Measurements from ENCODE around the gene LY6G5B. TPM values are rescaled to one million over a fixed set of nuclear protein-coding genes. Genes with fewer than 3 reads are reported as not detected.

The LY6G5B gene
- total RNA-seq, 4 donors from 2014 or later = 4.2 to 21.3 (median 7.1) TPM

- no peak for DNase-seq (ENCODE audit: low spot score in 2 of 2)
- intact Hi-C loops (cut with DNase I; ENCODE audit: low total_unique reads) = no loop called here
These were observed 49.2 kb downstream of the LY6G5B start for GRCh38 chr6:31719001-31719400.

GRCh38 chr6:31720196-31720770 lies 50.5 kb downstream of the LY6G5B start:
- no peak for DNase-seq (ENCODE audit: low spot score in 2 of 2)
- no peak overlapping the region for H3K4me3 ChIP-seq (ENCODE audit: low read depth, poor library complexity, severe bottlenecking)
- no peak for TF ChIP-seq POLR2A (IDR thresholded peaks at IDR 0.05)
- TF ChIP-seq CTCF (IDR thresholded peaks at IDR 0.05) = no peak
- intact Hi-C loops (cut with DNase I; ENCODE audit: low total_unique reads) = no loop called here
- WGBS, 2 donors = 50 to 59% methylated on average over 5 of the region's 5 CpGs

More at GRCh38 chr6:31719001-31719400, 49.2 kb downstream of the LY6G5B start:
- 73 to 78% methylated on average over 6 of the region's 6 CpGs for WGBS, 2 donors
- TF ChIP-seq POLR2A (IDR thresholded peaks at IDR 0.05) (no peak), CTCF (IDR thresholded peaks at IDR 0.05) (no peak)
- H3K4me3 ChIP-seq (ENCODE audit: low read depth, poor library complexity, severe bottlenecking) = no peak overlapping the region

DNA sequence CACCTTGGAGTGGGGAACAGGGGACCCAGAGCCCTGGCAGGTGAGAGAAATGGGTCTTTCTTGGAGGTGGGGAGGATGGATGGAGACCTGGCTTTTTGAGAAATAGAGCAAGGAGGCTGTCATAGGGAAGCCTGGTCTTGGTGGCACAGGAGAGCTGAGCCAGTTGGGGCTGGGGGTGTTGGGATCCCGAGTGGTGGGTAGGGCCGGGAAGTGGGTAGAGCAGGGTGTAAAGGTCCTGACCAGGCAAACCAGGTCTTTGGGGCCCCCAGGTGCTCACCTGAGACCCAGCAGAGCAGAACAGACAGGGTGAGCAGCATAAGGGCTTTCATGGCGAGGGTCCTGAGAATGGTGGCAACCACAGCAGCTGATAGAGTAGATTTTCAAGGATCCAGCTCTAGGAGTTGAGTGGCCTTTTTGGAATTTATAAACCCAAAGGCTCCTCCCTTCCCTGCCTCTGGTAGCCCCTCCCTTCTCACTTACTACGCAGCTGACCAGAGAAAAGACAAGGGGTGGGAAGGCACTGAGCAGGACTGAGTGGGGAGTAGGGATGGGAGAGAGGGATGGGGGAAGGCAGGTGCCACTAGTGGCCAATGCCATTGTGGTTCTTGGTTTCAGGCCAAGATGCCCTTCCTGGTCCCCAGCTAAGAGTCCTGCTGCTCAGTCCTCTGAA lies 51.7 kb downstream of the LY6G5B start, which contains the start of gene LY6G6C:
LY6G6C (minus strand) TSS at position 396 of the 670 bp plus-strand sequence; CDS start at position 329, 67 bp downstream.
- WGBS, 2 donors = 80 to 91% methylated on average over 4 of the region's 4 CpGs
- DNase-seq (ENCODE audit: low spot score in 2 of 2) = no peak
- TF ChIP-seq POLR2A (IDR thresholded peaks at IDR 0.05) = no peak
- TF ChIP-seq CTCF (IDR thresholded peaks at IDR 0.05) = no peak
- H3K4me3 ChIP-seq (ENCODE audit: low read depth, poor library complexity, severe bottlenecking) = no peak within 1 kb of the TSS
- intact Hi-C loops (cut with DNase I; ENCODE audit: low total_unique reads) = no loop called here

- TF ChIP-seq POLR2A (IDR thresholded peaks at IDR 0.05) (no peak), CTCF (IDR thresholded peaks at IDR 0.05) (no peak)
- H3K4me3 ChIP-seq (ENCODE audit: low read depth, poor library complexity, severe bottlenecking) = no peak overlapping the region
- no peak for DNase-seq (ENCODE audit: low spot score in 2 of 2)
- intact Hi-C loops (cut with DNase I; ENCODE audit: low total_unique reads) = no loop called here
- 78% methylated on average over 3 of the region's 3 CpGs for WGBS, 2 donors
These were observed 52.4 kb downstream of the LY6G5B start for GRCh38 chr6:31722173-31722572.

Small RNA genes lying within 50 kb of the gene (microRNA-seq; reads per million reads assigned to microRNA genes)
- 0 reads per million in 2 donors for gene MIR4646 (ENCODE audit: borderline number of aligned reads in 1 of 2, borderline replicate concordance in 2 of 2)
- gene MIR6832 (ENCODE audit: borderline number of aligned reads in 1 of 2, borderline replicate concordance in 2 of 2) = 0 reads per million in 2 donors

Other genes with a start within 250 kb of the LY6G5B start
- gene MICB, start 171.8 kb upstream of the LY6G5B start, total RNA-seq = 1 to 10 TPM in 2 of 4 donors, under 1 TPM in 2; 0.61 to 2.6 (median 1.2) TPM
- gene MCCD1, start 141.0 kb upstream of the LY6G5B start, total RNA-seq = not detected
- 100 to 1,000 TPM; 176 to 355 (median 238) TPM for gene DDX39B, start 128.0 kb upstream of the LY6G5B start, total RNA-seq
- 1 to 10 TPM in 1 of 4 donors, under 1 TPM in 1, not detected in 2; 0.46 to 1.3 TPM for gene ATP6V1G2, start 123.4 kb upstream of the LY6G5B start, total RNA-seq
- 10 to 100 TPM; 25.2 to 44.4 (median 28.5) TPM for gene NFKBIL1, start 122.4 kb upstream of the LY6G5B start, total RNA-seq
- gene LTA, start 97.7 kb upstream of the LY6G5B start, total RNA-seq = not detected
- 1 to 10 TPM in 1 of 4 donors, under 1 TPM in 3; 0.38 to 1.4 (median 0.59) TPM for gene TNF, start 94.4 kb upstream of the LY6G5B start, total RNA-seq
- gene LTB, start 87.6 kb upstream of the LY6G5B start, total RNA-seq = 1 to 10 TPM in 1 of 4 donors, not detected in 3; 1.1 TPM
- gene LST1, start 83.7 kb upstream of the LY6G5B start, total RNA-seq = 1 to 10 TPM; 1.6 to 7.0 (median 4.4) TPM
- gene NCR3, start 77.0 kb upstream of the LY6G5B start, total RNA-seq = not detected
- gene AIF1, start 54.7 kb upstream of the LY6G5B start, total RNA-seq = 10 to 100 TPM in 1 of 4 donors, 1 to 10 TPM in 3; 4.8 to 13.7 (median 7.2) TPM
- gene PRRC2A, start 49.3 kb upstream of the LY6G5B start, total RNA-seq = 100 to 1,000 TPM in 1 of 4 donors, 10 to 100 TPM in 3; 57.4 to 131 (median 73.7) TPM
- gene BAG6, start 17.3 kb upstream of the LY6G5B start, total RNA-seq = 100 to 1,000 TPM; 255 to 338 (median 287) TPM
- gene APOM, start 14.1 kb upstream of the LY6G5B start, total RNA-seq = 1 to 10 TPM; 1.7 to 7.2 (median 2.5) TPM
- gene C6orf47, start 9.2 kb upstream of the LY6G5B start, total RNA-seq = 10 to 100 TPM; 35.8 to 39.9 (median 37.2) TPM
- gene GPANK1, start 5.0 kb upstream of the LY6G5B start, total RNA-seq = 10 to 100 TPM; 22.3 to 32.5 (median 24.3) TPM
- gene CSNK2B, start 3.9 kb upstream of the LY6G5B start, total RNA-seq = 100 to 1,000 TPM; 328 to 447 (median 416) TPM
- gene LY6G5C, start 11.1 kb downstream of the LY6G5B start, total RNA-seq = 1 to 10 TPM in 1 of 4 donors, not detected in 3; 1.6 TPM
- gene ABHD16A, start 33.3 kb downstream of the LY6G5B start, total RNA-seq = 10 to 100 TPM; 49.9 to 61.8 (median 52.0) TPM
- not detected for gene LY6G6F, start 36.9 kb downstream of the LY6G5B start, total RNA-seq
- gene LY6G6D, start 45.4 kb downstream of the LY6G5B start, total RNA-seq = 1 to 10 TPM in 1 of 4 donors, not detected in 3; 9.5 TPM
- gene LY6G6C, start 51.8 kb downstream of the LY6G5B start, total RNA-seq = 100 to 1,000 TPM; 189 to 513 (median 237) TPM
- 10 to 100 TPM in 1 of 4 donors, 1 to 10 TPM in 3; 6.0 to 10.5 (median 7.9) TPM for gene MPIG6B, start 53.4 kb downstream of the LY6G5B start, total RNA-seq
- 100 to 1,000 TPM in 3 of 4 donors, 10 to 100 TPM in 1; 65.7 to 124 (median 106) TPM for gene DDAH2, start 59.3 kb downstream of the LY6G5B start, total RNA-seq
- gene CLIC1, start 66.6 kb downstream of the LY6G5B start, total RNA-seq = 100 to 1,000 TPM; 293 to 430 (median 393) TPM
- gene MSH5, start 70.0 kb downstream of the LY6G5B start, total RNA-seq = 10 to 100 TPM in 3 of 4 donors, 1 to 10 TPM in 1; 7.8 to 13.8 (median 11.4) TPM
- 10 to 100 TPM; 25.3 to 80.6 (median 55.3) TPM for gene SAPCD1, start 92.7 kb downstream of the LY6G5B start, total RNA-seq
- 1 to 10 TPM in 3 of 4 donors, under 1 TPM in 1; 0.49 to 4.8 (median 1.4) TPM for gene VWA7, start 107.4 kb downstream of the LY6G5B start, total RNA-seq
- gene VARS1, start 125.8 kb downstream of the LY6G5B start, total RNA-seq = 10 to 100 TPM; 39.2 to 53.9 (median 46.9) TPM
- 10 to 100 TPM; 24.7 to 34.5 (median 28.7) TPM for gene LSM2, start 137.0 kb downstream of the LY6G5B start, total RNA-seq
- gene HSPA1L, start 145.3 kb downstream of the LY6G5B start, total RNA-seq = 1 to 10 TPM; 1.3 to 2.3 (median 1.8) TPM
- 100 to 1,000 TPM; 237 to 342 (median 321) TPM for gene HSPA1A, start 145.6 kb downstream of the LY6G5B start, total RNA-seq
- 100 to 1,000 TPM; 378 to 549 (median 420) TPM for gene HSPA1B, start 157.8 kb downstream of the LY6G5B start, total RNA-seq
- gene NEU1, start 192.8 kb downstream of the LY6G5B start, total RNA-seq = 10 to 100 TPM; 29.1 to 47.6 (median 39.6) TPM
- 1 to 10 TPM; 1.6 to 5.2 (median 3.2) TPM for gene SLC44A4, start 209.0 kb downstream of the LY6G5B start, total RNA-seq
- gene EHMT2, start 227.7 kb downstream of the LY6G5B start, total RNA-seq = 10 to 100 TPM; 25.5 to 39.3 (median 33.6) TPM
- 1 to 10 TPM in 1 of 4 donors, under 1 TPM in 3; 0.25 to 1.6 (median 0.77) TPM for gene ZBTB12, start 232.1 kb downstream of the LY6G5B start, total RNA-seq